ENCODE measurements around the gene RDH5.

The RDH5 gene

DNA sequence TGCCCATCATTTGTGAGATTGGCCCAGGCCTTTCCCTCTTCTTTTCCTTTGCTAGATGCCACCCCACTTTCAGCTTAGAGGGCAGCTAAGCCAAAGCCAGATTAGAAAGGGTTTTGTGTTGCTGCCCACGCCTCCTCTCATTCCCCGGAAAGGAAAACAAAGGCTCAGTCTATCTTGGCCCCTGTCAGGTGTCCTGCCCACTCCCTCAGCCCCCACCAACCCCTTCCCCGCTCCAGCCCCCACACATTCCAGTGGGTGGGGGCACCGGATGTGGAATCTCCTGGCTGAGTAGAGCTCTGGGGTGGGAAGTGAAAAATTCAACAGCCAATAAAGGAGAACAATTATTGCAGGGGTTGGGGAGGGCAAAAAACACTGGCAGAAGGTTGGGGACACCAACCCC is 2.2 kb upstream of the RDH5 start:
- H3K4me1 ChIP-seq (ENCODE audit: control insufficient read depth, insufficient read depth, low read length): peaks cover 66% of the 10 kb centered on the region

GRCh38 chr12:55718624-55719275 is 1.4 kb upstream of the RDH5 start:
- Histone ChIP-seq H3K36me3 (ENCODE audit: control insufficient read depth, insufficient read depth, low read length) (no peaks in the 10 kb centered on the region), H3K4me1 (ENCODE audit: control insufficient read depth, insufficient read depth, low read length) (peaks cover 72% of the 10 kb centered on the region), H3K27me3 (ENCODE audit: control insufficient read depth, insufficient read depth, low read length) (no peaks in the 10 kb centered on the region), H3K4me3 (ENCODE audit: low read length) (no peak overlapping the region), H3K9me3 (ENCODE audit: control insufficient read depth, low read length) (no peaks in the 10 kb centered on the region), H3K9ac (ENCODE audit: low read length) (peak overlapping the region; percentile 29)

More for the DNA sequence above, 2.2 kb upstream of the RDH5 start:
- H3K4me3 ChIP-seq (ENCODE audit: low read length): no peak overlapping the region
- no peak overlapping the region for H3K9ac ChIP-seq (ENCODE audit: low read length)
- H3K27me3 ChIP-seq (ENCODE audit: control insufficient read depth, insufficient read depth, low read length): no peaks in the 10 kb centered on the region
- no peaks in the 10 kb centered on the region for H3K36me3 ChIP-seq (ENCODE audit: control insufficient read depth, insufficient read depth, low read length)
- H3K9me3 ChIP-seq (ENCODE audit: control insufficient read depth, low read length): no peaks in the 10 kb centered on the region

DNA sequence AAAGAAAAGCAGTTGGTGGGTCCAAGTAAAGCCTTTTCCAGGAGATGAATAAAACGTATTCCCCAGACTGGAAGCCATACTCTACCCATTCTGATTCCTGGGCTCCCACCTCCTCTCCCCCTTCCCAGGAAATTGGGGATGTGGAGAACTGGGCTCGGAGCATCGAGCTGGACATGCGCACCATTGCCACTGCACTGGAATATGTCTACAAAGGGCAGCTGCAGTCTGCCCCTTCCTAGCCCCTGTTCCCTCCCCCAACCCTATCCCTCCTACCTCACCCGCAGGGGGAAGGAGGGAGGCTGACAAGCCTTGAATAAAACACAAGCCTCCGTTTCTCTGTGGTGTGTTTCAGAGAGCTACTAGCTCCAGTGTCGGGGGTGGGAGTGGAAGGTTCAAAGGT is 822 bp upstream of the RDH5 start:
- no peaks in the 10 kb centered on the region for H3K9me3 ChIP-seq (ENCODE audit: control insufficient read depth, low read length)
- H3K4me3 ChIP-seq (ENCODE audit: low read length): no peak overlapping the region
- H3K36me3 ChIP-seq (ENCODE audit: control insufficient read depth, insufficient read depth, low read length): peaks cover 5% of the 10 kb centered on the region
- peaks cover 78% of the 10 kb centered on the region for H3K4me1 ChIP-seq (ENCODE audit: control insufficient read depth, insufficient read depth, low read length)
- H3K27me3 ChIP-seq (ENCODE audit: control insufficient read depth, insufficient read depth, low read length): no peaks in the 10 kb centered on the region
- peak overlapping the region; percentile 55 for H3K9ac ChIP-seq (ENCODE audit: low read length)

- Histone ChIP-seq H3K9ac (ENCODE audit: low read length) (peak overlapping the region; percentile 55), H3K36me3 (ENCODE audit: control insufficient read depth, insufficient read depth, low read length) (peaks cover 21% of the 10 kb centered on the region), H3K9me3 (ENCODE audit: control insufficient read depth, low read length) (no peaks in the 10 kb centered on the region), H3K4me3 (ENCODE audit: low read length) (peak overlapping the region; percentile 48), H3K27me3 (ENCODE audit: control insufficient read depth, insufficient read depth, low read length) (no peaks in the 10 kb centered on the region), H3K4me1 (ENCODE audit: control insufficient read depth, insufficient read depth, low read length) (peaks cover 85% of the 10 kb centered on the region)
Measured at GRCh38 chr12:55720894-55721444, 776 bp downstream of the RDH5 start.

GRCh38 chr12:55721601-55722213 is 1.5 kb downstream of the RDH5 start:
- peaks cover 28% of the 10 kb centered on the region for H3K36me3 ChIP-seq (ENCODE audit: control insufficient read depth, insufficient read depth, low read length)
- H3K27me3 ChIP-seq (ENCODE audit: control insufficient read depth, insufficient read depth, low read length): no peaks in the 10 kb centered on the region
- H3K4me3 ChIP-seq (ENCODE audit: low read length): no peak overlapping the region
- no peak overlapping the region for H3K9ac ChIP-seq (ENCODE audit: low read length)
- H3K4me1 ChIP-seq (ENCODE audit: control insufficient read depth, insufficient read depth, low read length): peaks cover 93% of the 10 kb centered on the region
- no peaks in the 10 kb centered on the region for H3K9me3 ChIP-seq (ENCODE audit: control insufficient read depth, low read length)

DNA sequence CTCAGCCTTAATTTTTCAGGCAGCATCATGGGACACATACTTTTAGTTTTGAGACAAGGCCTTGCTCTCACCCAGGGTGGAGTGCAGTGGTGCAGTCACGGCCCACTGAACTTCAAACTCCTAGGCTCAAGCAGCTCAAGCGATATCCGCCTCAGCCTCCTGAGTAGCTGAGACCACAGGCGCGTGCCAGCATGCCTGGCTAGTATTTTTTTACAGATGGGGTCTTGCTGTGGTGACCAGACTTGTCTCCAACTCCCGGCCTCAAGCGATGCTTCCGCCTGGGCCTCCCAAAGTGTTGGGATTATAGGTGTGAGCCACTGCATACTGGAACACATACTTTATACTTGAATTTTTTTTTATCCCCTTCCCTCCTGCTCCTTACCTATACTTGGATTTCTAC is 2.8 kb downstream of the RDH5 start:
- Histone ChIP-seq H3K36me3 (ENCODE audit: control insufficient read depth, insufficient read depth, low read length) (peaks cover 31% of the 10 kb centered on the region), H3K4me1 (ENCODE audit: control insufficient read depth, insufficient read depth, low read length) (peaks cover 93% of the 10 kb centered on the region), H3K9me3 (ENCODE audit: control insufficient read depth, low read length) (no peaks in the 10 kb centered on the region), H3K27me3 (ENCODE audit: control insufficient read depth, insufficient read depth, low read length) (no peaks in the 10 kb centered on the region), H3K9ac (ENCODE audit: low read length) (no peak overlapping the region), H3K4me3 (ENCODE audit: low read length) (no peak overlapping the region)

DNA sequence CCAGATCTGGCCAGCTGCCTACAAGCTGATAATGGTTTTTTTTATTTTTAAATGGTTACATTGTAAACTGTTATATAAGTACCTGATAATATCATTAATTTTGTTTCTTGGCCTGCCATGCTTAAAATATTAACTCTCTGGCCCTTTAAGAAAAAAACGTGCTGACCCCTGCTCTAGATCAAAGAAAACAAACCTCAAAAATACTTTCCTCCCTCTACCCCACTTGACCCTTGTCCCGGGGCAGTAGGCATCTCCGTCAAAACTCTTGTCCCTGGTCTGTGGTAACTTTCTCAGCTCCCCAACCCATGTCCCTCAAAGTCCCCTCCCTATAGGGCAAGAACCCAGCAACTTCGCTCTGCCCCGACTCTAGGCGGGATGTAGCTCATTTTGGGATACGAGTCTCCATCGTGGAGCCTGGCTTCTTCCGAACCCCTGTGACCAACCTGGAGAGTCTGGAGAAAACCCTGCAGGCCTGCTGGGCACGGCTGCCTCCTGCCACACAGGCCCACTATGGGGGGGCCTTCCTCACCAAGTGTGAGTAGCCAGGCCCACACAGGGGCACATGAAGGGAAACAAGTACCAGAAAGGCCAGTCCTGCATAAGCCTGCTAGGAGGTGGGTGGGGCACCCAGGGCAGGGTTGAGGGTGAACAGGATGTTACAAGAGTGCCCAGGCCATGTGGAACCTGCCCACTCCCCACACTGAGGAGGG is 3.5 kb downstream of the RDH5 start:
- peaks cover 87% of the 10 kb centered on the region for H3K4me1 ChIP-seq (ENCODE audit: control insufficient read depth, insufficient read depth, low read length)
- H3K9me3 ChIP-seq (ENCODE audit: control insufficient read depth, low read length): no peaks in the 10 kb centered on the region
- H3K4me3 ChIP-seq (ENCODE audit: low read length): no peak overlapping the region
- H3K9ac ChIP-seq (ENCODE audit: low read length): no peak overlapping the region
- H3K36me3 ChIP-seq (ENCODE audit: control insufficient read depth, insufficient read depth, low read length): peaks cover 31% of the 10 kb centered on the region
- no peaks in the 10 kb centered on the region for H3K27me3 ChIP-seq (ENCODE audit: control insufficient read depth, insufficient read depth, low read length)

GRCh38 chr12:55724226-55724939 is 4.2 kb downstream of the RDH5 start:
- no peak overlapping the region for H3K4me3 ChIP-seq (ENCODE audit: low read length)
- H3K27me3 ChIP-seq (ENCODE audit: control insufficient read depth, insufficient read depth, low read length): no peaks in the 10 kb centered on the region
- no peaks in the 10 kb centered on the region for H3K9me3 ChIP-seq (ENCODE audit: control insufficient read depth, low read length)
- H3K36me3 ChIP-seq (ENCODE audit: control insufficient read depth, insufficient read depth, low read length): peaks cover 31% of the 10 kb centered on the region
- peaks cover 83% of the 10 kb centered on the region for H3K4me1 ChIP-seq (ENCODE audit: control insufficient read depth, insufficient read depth, low read length)
- H3K9ac ChIP-seq (ENCODE audit: low read length): no peak overlapping the region

- H3K4me3 ChIP-seq (ENCODE audit: low read length): no peak overlapping the region
Measured at GRCh38 chr12:55724940-55725309, 4.7 kb downstream of the RDH5 start.

GRCh38 chr12:55725556-55725955 is 5.4 kb downstream of the RDH5 start:
- Histone ChIP-seq H3K9ac (ENCODE audit: low read length) (no peak overlapping the region), H3K36me3 (ENCODE audit: control insufficient read depth, insufficient read depth, low read length) (peaks cover 31% of the 10 kb centered on the region), H3K9me3 (ENCODE audit: control insufficient read depth, low read length) (no peaks in the 10 kb centered on the region), H3K4me1 (ENCODE audit: control insufficient read depth, insufficient read depth, low read length) (peaks cover 84% of the 10 kb centered on the region), H3K4me3 (ENCODE audit: low read length) (no peak overlapping the region), H3K27me3 (ENCODE audit: control insufficient read depth, insufficient read depth, low read length) (no peaks in the 10 kb centered on the region)

More at GRCh38 chr12:55724940-55725309, 4.7 kb downstream of the RDH5 start:
- H3K36me3 ChIP-seq (ENCODE audit: control insufficient read depth, insufficient read depth, low read length): peaks cover 31% of the 10 kb centered on the region
- H3K4me1 ChIP-seq (ENCODE audit: control insufficient read depth, insufficient read depth, low read length): peaks cover 83% of the 10 kb centered on the region
- no peak overlapping the region for H3K9ac ChIP-seq (ENCODE audit: low read length)
- H3K9me3 ChIP-seq (ENCODE audit: control insufficient read depth, low read length): no peaks in the 10 kb centered on the region
- H3K27me3 ChIP-seq (ENCODE audit: control insufficient read depth, insufficient read depth, low read length): no peaks in the 10 kb centered on the region

DNA sequence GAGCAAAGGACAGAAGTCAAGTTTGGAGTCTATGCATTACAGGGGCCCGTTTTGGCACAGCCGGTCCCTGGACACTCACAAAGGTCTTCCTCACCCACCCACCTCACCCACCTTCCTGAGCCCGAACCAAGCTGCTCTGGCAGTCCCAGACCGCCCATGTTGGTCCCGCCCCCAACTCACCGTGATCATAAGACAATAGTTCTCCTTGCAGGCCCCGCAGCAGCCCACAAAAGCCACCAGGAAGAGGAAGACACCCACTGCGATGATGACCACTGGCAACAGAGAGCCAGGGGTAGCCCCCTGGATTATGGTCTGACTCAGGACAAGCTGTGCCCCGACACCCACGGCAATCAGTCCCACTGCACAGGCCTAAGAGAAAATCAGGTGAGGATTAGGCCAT is 6.8 kb downstream of the RDH5 start:
- Histone ChIP-seq H3K9ac (ENCODE audit: low read length) (peak overlapping the region; percentile 97), H3K4me3 (ENCODE audit: low read length) (peak overlapping the region; percentile 95), H3K36me3 (ENCODE audit: control insufficient read depth, insufficient read depth, low read length) (peaks cover 31% of the 10 kb centered on the region), H3K27me3 (ENCODE audit: control insufficient read depth, insufficient read depth, low read length) (no peaks in the 10 kb centered on the region), H3K4me1 (ENCODE audit: control insufficient read depth, insufficient read depth, low read length) (peaks cover 72% of the 10 kb centered on the region), H3K9me3 (ENCODE audit: control insufficient read depth, low read length) (no peaks in the 10 kb centered on the region)

Measured in mucosa of stomach (tissue), 1 donor.